Measurements from ENCODE around the gene C12orf75. TPM values are rescaled to one million over a fixed set of nuclear protein-coding genes. Genes with fewer than 3 reads are reported as not detected.

Gene C12orf75
- 1 to 10 TPM; 1.9 to 5.8 (median 4.3) TPM for total RNA-seq

- Histone ChIP-seq H3K9me3 (no peaks in the 10 kb centered on the region), H3K27ac (no peak within 1 kb of the TSS), H3K4me3 (replicated peaks in 1 of 3) (peak within 1 kb of the TSS in 2 of 3 donors; percentile 30 to 71), H3K36me3 (no peaks in the 10 kb centered on the region), H3K27me3 (no peaks in the 10 kb centered on the region), H3K4me1 (peaks cover 4 to 10% of the 10 kb centered on the region in 2 donors)
- peak; percentile 64 for DNase-seq
- TF ChIP-seq POLR2A (IDR thresholded peaks at IDR 0.05), result no peak
- 2 to 7% methylated on average over 3 to 14 of the region's 66 CpGs for whole genome bisulfite sequencing, 2 donors
- intact Hi-C loops (cut with DNase I), result no loop called here
Measured at GRCh38 chr12:105330283-105330930, at the start of gene C12orf75. C12orf75 (plus strand) TSS chr12:105330691; CDS start chr12:105330892, 201 bp downstream.

GRCh38 chr12:105280966-105281693, 49.4 kb upstream of the C12orf75 start:
- TF ChIP-seq POLR2A (IDR thresholded peaks at IDR 0.05), result no peak
- no peak for TF ChIP-seq CTCF (IDR thresholded peaks at IDR 0.05)
- no peaks in the 10 kb centered on the region for H3K9me3 ChIP-seq
- H3K4me3 ChIP-seq (replicated peaks in 1 of 3), result no peak overlapping the region
- no peaks in the 10 kb centered on the region for H3K4me1 ChIP-seq
- intact Hi-C loops (cut with DNase I), result loop anchor here (10.0 kb wide), 1 partner anchor 94 kb away; no protein-coding TSS in a partner anchor
- peaks cover 8% of the 10 kb centered on the region for H3K27me3 ChIP-seq
- 72 to 78% methylated on average over 6 of the region's 6 CpGs for WGBS, 2 donors
- no peak overlapping the region for H3K27ac ChIP-seq
- DNase-seq, result no peak
- H3K36me3 ChIP-seq, result no peaks in the 10 kb centered on the region

- intact Hi-C loops (cut with DNase I), result loop anchor here (10.0 kb wide), 1 partner anchor 93 kb away; no protein-coding TSS in a partner anchor
- Histone ChIP-seq H3K9me3 (no peaks in the 10 kb centered on the region), H3K27ac (no peak overlapping the region), H3K36me3 (no peaks in the 10 kb centered on the region), H3K4me1 (no peaks in the 10 kb centered on the region), H3K27me3 (peaks cover 9% of the 10 kb centered on the region), H3K4me3 (replicated peaks in 1 of 3) (no peak overlapping the region)
- no peak for TF ChIP-seq CTCF (IDR thresholded peaks at IDR 0.05)
- TF ChIP-seq POLR2A (IDR thresholded peaks at IDR 0.05), result no peak
- no peak for DNase-seq
- WGBS, 2 donors, result 95% methylated on average over 1 of the region's 1 CpG
Measured at GRCh38 chr12:105281694-105282049, 48.8 kb upstream of the C12orf75 start.

- DNase-seq, result no peak
- H3K9me3 ChIP-seq, result no peaks in the 10 kb centered on the region
- H3K4me1 ChIP-seq, result no peaks in the 10 kb centered on the region
- TF ChIP-seq CTCF (IDR thresholded peaks at IDR 0.05) (no peak), POLR2A (IDR thresholded peaks at IDR 0.05) (no peak)
- H3K27me3 ChIP-seq, result peaks cover 9% of the 10 kb centered on the region
- no peak overlapping the region for H3K27ac ChIP-seq
- 83 to 85% methylated on average over 1 of the region's 1 CpG for WGBS, 2 donors
- H3K36me3 ChIP-seq, result no peaks in the 10 kb centered on the region
- H3K4me3 ChIP-seq (replicated peaks in 1 of 3), result no peak overlapping the region
- intact Hi-C loops (cut with DNase I), result loop anchor here (10.0 kb wide), 1 partner anchor 89 kb away; no protein-coding TSS in a partner anchor
Measured at GRCh38 chr12:105285378-105285777, 45.1 kb upstream of the C12orf75 start.

GRCh38 chr12:105287408-105287807, 43.1 kb upstream of the C12orf75 start:
- H3K27me3 ChIP-seq, result peaks cover 6% of the 10 kb centered on the region
- H3K9me3 ChIP-seq, result no peaks in the 10 kb centered on the region
- intact Hi-C loops (cut with DNase I), result loop anchor here (10.0 kb wide), 1 partner anchor 87 kb away; no protein-coding TSS in a partner anchor
- H3K4me3 ChIP-seq (replicated peaks in 1 of 3), result no peak overlapping the region
- H3K4me1 ChIP-seq, result no peaks in the 10 kb centered on the region
- no peaks in the 10 kb centered on the region for H3K36me3 ChIP-seq
- no peak overlapping the region for H3K27ac ChIP-seq
- TF ChIP-seq POLR2A (IDR thresholded peaks at IDR 0.05) (no peak), CTCF (IDR thresholded peaks at IDR 0.05) (no peak)
- WGBS, 2 donors, result 72 to 82% methylated on average over 1 of the region's 1 CpG
- no peak for DNase-seq

Measured in thyroid gland (tissue), 4 donors.